Measurements from ENCODE around the gene GLIPR1L2. TPM values are rescaled to one million over a fixed set of nuclear protein-coding genes. Genes with fewer than 3 reads are reported as not detected.

GLIPR1L2 gene
- total RNA-seq, 3 donors from 2014 or later (not counting 1 experiment from before 2014, with no cell fraction given), result 0.75 to 1.7 (median 1.6) TPM

DNA sequence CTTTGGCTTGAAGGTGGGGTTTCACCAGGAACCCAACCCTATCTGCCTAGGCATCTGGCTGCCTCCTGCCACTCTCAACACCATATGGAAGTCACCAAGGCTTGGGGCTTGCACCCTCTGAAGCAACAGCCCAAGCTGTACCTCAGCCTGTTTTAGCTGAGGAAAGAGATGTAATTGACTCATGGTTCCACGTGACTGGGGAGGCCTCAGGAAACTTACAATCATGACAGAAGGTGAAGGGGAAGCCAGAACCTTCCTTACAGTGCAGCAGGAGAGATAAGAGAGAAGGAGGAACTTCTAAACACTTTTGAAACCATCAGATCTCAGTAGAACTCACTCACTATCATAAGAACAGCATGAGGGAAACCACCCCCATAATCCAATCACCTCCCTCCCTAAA lies 29.5 kb upstream of the GLIPR1L2 start:
- no peaks in the 10 kb centered on the region for H3K9me3 Mint-ChIP-seq
- intact Hi-C loops (cut with micrococcal nuclease), result no loop called here
- no peaks in the 10 kb centered on the region for H3K4me1 ChIP-seq (ENCODE audit: control insufficient read depth, insufficient read depth, low read length)
- no peaks in the 10 kb centered on the region for H3K27me3 ChIP-seq (ENCODE audit: control insufficient read depth, insufficient read depth, low read length)
- no peaks in the 10 kb centered on the region for H3K36me3 ChIP-seq (ENCODE audit: control insufficient read depth, insufficient read depth, low read length)
- no peak overlapping the region for H3K27ac Mint-ChIP-seq
- no peak overlapping the region for H3K4me3 ChIP-seq (ENCODE audit: low read length)
- H3K27ac ChIP-seq (ENCODE audit: low read length), result no peak overlapping the region
- no peaks in the 10 kb centered on the region for H3K9me3 ChIP-seq (ENCODE audit: control insufficient read depth, insufficient read depth, low read length)
- WGBS (ENCODE audit: insufficient coverage), result 45% methylated on average over 1 of the region's 1 CpG
- no peak overlapping the region for H3K4me3 Mint-ChIP-seq
- H3K36me3 Mint-ChIP-seq, result no peaks in the 10 kb centered on the region
- no peaks in the 10 kb centered on the region for H3K27me3 Mint-ChIP-seq (ENCODE audit: low read depth in 2 of 2)
- H3K4me1 Mint-ChIP-seq, result no peaks in the 10 kb centered on the region
- TF ChIP-seq, protein P1, sequence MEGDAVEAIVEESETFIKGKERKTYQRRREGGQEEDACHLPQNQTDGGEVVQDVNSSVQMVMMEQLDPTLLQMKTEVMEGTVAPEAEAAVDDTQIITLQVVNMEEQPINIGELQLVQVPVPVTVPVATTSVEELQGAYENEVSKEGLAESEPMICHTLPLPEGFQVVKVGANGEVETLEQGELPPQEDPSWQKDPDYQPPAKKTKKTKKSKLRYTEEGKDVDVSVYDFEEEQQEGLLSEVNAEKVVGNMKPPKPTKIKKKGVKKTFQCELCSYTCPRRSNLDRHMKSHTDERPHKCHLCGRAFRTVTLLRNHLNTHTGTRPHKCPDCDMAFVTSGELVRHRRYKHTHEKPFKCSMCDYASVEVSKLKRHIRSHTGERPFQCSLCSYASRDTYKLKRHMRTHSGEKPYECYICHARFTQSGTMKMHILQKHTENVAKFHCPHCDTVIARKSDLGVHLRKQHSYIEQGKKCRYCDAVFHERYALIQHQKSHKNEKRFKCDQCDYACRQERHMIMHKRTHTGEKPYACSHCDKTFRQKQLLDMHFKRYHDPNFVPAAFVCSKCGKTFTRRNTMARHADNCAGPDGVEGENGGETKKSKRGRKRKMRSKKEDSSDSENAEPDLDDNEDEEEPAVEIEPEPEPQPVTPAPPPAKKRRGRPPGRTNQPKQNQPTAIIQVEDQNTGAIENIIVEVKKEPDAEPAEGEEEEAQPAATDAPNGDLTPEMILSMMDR (IDR thresholded peaks at IDR 0.05), result no peak
- no peak for ATAC-seq
- DNase-seq, result no peak

DNA sequence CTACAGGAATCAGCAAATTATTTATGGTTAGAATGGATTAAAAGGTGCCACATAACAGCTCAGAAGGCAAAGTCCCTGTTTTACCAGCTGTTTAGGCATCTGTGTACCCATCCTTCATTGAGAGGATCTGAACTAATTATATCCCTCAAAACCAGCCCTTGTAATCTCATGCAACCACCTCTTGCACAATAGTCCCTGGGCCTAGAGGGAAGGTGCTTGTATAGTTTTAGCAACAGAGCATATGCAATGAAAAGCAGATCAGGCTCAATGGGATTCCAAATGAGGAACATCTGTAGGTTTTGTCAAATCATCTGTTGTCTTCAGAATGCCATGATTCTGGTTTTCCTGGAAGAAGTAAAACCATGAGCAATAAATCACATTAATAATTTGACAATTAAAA lies 26.0 kb upstream of the GLIPR1L2 start:
- intact Hi-C loops (cut with micrococcal nuclease), result no loop called here
- TF ChIP-seq, protein P1 (IDR thresholded peaks at IDR 0.05), result no peak
- no peaks in the 10 kb centered on the region for H3K4me1 Mint-ChIP-seq

DNA sequence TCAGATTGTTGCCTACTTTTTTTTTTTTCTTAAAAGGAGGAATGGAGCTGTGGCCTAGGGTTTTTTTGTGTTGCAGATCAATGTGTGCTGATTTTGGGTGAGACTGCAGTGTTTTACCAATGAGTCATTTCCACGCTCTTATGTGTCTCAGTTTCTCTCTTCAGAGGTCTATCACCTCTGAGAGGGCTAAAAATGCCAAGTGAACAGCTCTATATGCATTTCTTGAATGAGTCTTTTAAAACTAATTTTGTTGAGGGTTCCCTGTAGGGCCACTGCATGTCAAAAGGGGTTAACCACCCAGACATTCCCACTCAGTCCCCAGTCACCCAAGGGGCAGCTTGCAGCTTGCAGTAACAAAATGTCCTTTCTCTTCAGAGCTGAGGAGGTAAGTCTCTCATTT lies 24.3 kb upstream of the GLIPR1L2 start:
- Histone ChIP-seq H3K4me3 (ENCODE audit: low read length) (no peak overlapping the region), H3K4me1 (ENCODE audit: control insufficient read depth, insufficient read depth, low read length) (no peaks in the 10 kb centered on the region), H3K36me3 (ENCODE audit: control insufficient read depth, insufficient read depth, low read length) (no peaks in the 10 kb centered on the region), H3K27me3 (ENCODE audit: control insufficient read depth, insufficient read depth, low read length) (no peaks in the 10 kb centered on the region), H3K9me3 (ENCODE audit: control insufficient read depth, insufficient read depth, low read length) (no peaks in the 10 kb centered on the region), H3K27ac (ENCODE audit: low read length) (no peak overlapping the region)
- H3K36me3 Mint-ChIP-seq, result no peaks in the 10 kb centered on the region
- TF ChIP-seq, protein P1 (IDR thresholded peaks at IDR 0.05), result no peak
- H3K9me3 Mint-ChIP-seq, result no peaks in the 10 kb centered on the region
- intact Hi-C loops (cut with micrococcal nuclease), result no loop called here
- DNase-seq (no peak), ATAC-seq (no peak)
- H3K4me1 Mint-ChIP-seq, result no peaks in the 10 kb centered on the region
- no peak overlapping the region for H3K27ac Mint-ChIP-seq
- 86% methylated on average over 1 of the region's 1 CpG for WGBS (ENCODE audit: insufficient coverage)
- H3K4me3 Mint-ChIP-seq, result no peak overlapping the region
- no peaks in the 10 kb centered on the region for H3K27me3 Mint-ChIP-seq (ENCODE audit: low read depth in 2 of 2)

More for the DNA sequence above, 26.0 kb upstream of the GLIPR1L2 start:
- H3K4me3 ChIP-seq (ENCODE audit: low read length), result no peak overlapping the region
- H3K36me3 ChIP-seq (ENCODE audit: control insufficient read depth, insufficient read depth, low read length), result no peaks in the 10 kb centered on the region
- Mint-ChIP-seq H3K36me3 (no peaks in the 10 kb centered on the region), H3K27ac (no peak overlapping the region), H3K9me3 (no peaks in the 10 kb centered on the region), H3K27me3 (ENCODE audit: low read depth in 2 of 2) (no peaks in the 10 kb centered on the region), H3K4me3 (no peak overlapping the region)
- H3K27me3 ChIP-seq (ENCODE audit: control insufficient read depth, insufficient read depth, low read length), result no peaks in the 10 kb centered on the region
- no peak overlapping the region for H3K27ac ChIP-seq (ENCODE audit: low read length)
- no peaks in the 10 kb centered on the region for H3K4me1 ChIP-seq (ENCODE audit: control insufficient read depth, insufficient read depth, low read length)
- DNase-seq (no peak), ATAC-seq (no peak)
- no peaks in the 10 kb centered on the region for H3K9me3 ChIP-seq (ENCODE audit: control insufficient read depth, insufficient read depth, low read length)

DNA sequence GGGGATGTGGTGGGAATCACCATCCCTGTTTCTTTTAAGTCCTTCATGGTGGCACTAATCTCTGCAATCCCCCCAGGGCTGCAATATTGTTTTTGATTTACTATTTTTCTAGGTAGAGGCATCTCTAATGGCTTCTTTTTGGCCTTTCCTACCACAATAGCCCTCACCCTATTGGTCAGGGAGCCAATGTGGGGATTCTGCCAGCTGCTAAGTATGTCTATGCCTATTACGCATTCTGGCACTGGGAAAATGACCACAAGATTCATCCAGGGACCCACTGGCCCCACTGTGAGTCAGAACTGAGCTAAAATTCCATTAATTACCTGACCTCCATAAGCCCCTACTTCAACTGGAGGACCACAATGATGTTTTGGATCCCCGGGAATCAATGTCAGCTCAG lies 15.9 kb upstream of the GLIPR1L2 start:
- DNase-seq, result no peak
- H3K36me3 ChIP-seq (ENCODE audit: control insufficient read depth, insufficient read depth, low read length), result no peaks in the 10 kb centered on the region
- H3K4me3 ChIP-seq (ENCODE audit: low read length), result no peak overlapping the region
- Mint-ChIP-seq H3K4me3 (no peak overlapping the region), H3K9me3 (no peaks in the 10 kb centered on the region), H3K27me3 (ENCODE audit: low read depth in 2 of 2) (no peaks in the 10 kb centered on the region), H3K27ac (no peak overlapping the region), H3K36me3 (no peaks in the 10 kb centered on the region), H3K4me1 (no peaks in the 10 kb centered on the region)
- 95% methylated on average over 2 of the region's 2 CpGs for WGBS (ENCODE audit: insufficient coverage)
- no peaks in the 10 kb centered on the region for H3K9me3 ChIP-seq (ENCODE audit: control insufficient read depth, insufficient read depth, low read length)
- no peak overlapping the region for H3K27ac ChIP-seq (ENCODE audit: low read length)
- TF ChIP-seq, protein P1 (IDR thresholded peaks at IDR 0.05), result no peak
- H3K27me3 ChIP-seq (ENCODE audit: control insufficient read depth, insufficient read depth, low read length), result no peaks in the 10 kb centered on the region
- ATAC-seq, result no peak
- no peaks in the 10 kb centered on the region for H3K4me1 ChIP-seq (ENCODE audit: control insufficient read depth, insufficient read depth, low read length)
- intact Hi-C loops (cut with micrococcal nuclease), result no loop called here

Data from natural killer cell (primary cell).